Mammary epithelial cell (primary cell): ENCODE results near the gene CRYZL1.

Source experiments
- EZH2 ChIP-seq: IDR thresholded peaks from 2 replicates; pipeline ENCODE4 v1.6.1; 2012; ENCODE audit warnings: low read length, inconsistent platforms, borderline replicate concordance
- TF ChIP-seq, protein P1 (sequence below), 2 donors: IDR thresholded peaks in 1 of 2; conservative IDR thresholded peaks in 1 of 2; 2 replicates each; pipeline ENCODE4 v1.5.1; 2011 to 2012; ENCODE audit warnings: inconsistent platforms in 2 of 2, low read length in 2 of 2, mild to moderate bottlenecking in 2 of 2, control low read depth in 1 of 2, low read depth in 1 of 2; ENCODE audit not compliant: insufficient read depth in 1 of 2; ENCODE audit errors: extremely low read depth in 1 of 2

GRCh38 chr21:33539616-33540015, 101.9 kb downstream of the CRYZL1 start:
- TF ChIP-seq, protein P1, sequence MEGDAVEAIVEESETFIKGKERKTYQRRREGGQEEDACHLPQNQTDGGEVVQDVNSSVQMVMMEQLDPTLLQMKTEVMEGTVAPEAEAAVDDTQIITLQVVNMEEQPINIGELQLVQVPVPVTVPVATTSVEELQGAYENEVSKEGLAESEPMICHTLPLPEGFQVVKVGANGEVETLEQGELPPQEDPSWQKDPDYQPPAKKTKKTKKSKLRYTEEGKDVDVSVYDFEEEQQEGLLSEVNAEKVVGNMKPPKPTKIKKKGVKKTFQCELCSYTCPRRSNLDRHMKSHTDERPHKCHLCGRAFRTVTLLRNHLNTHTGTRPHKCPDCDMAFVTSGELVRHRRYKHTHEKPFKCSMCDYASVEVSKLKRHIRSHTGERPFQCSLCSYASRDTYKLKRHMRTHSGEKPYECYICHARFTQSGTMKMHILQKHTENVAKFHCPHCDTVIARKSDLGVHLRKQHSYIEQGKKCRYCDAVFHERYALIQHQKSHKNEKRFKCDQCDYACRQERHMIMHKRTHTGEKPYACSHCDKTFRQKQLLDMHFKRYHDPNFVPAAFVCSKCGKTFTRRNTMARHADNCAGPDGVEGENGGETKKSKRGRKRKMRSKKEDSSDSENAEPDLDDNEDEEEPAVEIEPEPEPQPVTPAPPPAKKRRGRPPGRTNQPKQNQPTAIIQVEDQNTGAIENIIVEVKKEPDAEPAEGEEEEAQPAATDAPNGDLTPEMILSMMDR (conservative IDR thresholded peaks at IDR 0.05 in 1 of 2, IDR thresholded peaks at IDR 0.05 in 1 of 2; ENCODE audit: extremely low read depth in 1 of 2, insufficient read depth in 1 of 2, low read depth in 1 of 2, low read length in 2 of 2) = no peak
- no peak for TF ChIP-seq EZH2
